ENCODE data around the gene ACP2.

Gene ACP2

GRCh38 chr11:47220401-47220821 lies 28.2 kb downstream of the ACP2 start:
- Histone ChIP-seq H3K9ac (ENCODE audit: low read length) (no peak overlapping the region), H3K27me3 (ENCODE audit: low read depth, low read length) (no peaks in the 10 kb centered on the region), H3K4me2 (ENCODE audit: low read length) (no peak overlapping the region), H4K20me1 (ENCODE audit: insufficient read depth, low read length) (peaks cover 5% of the 10 kb centered on the region; the same call in 1 of the 2 replicates), H3K4me3 (ENCODE audit: low read length) (no peak overlapping the region), H2AFZ (ENCODE audit: low read depth, low read length) (no peak overlapping the region), H3K4me1 (ENCODE audit: low read length) (peaks cover 24% of the 10 kb centered on the region), H3K27ac (ENCODE audit: low read length) (no peak overlapping the region), H3K9me3 (ENCODE audit: insufficient read depth, low read length) (no peaks in the 10 kb centered on the region), H3K36me3 (replicated peaks; ENCODE audit: low read depth, low read length) (peaks cover 42% of the 10 kb centered on the region), H3K79me2 (ENCODE audit: low read length) (peaks cover 20% of the 10 kb centered on the region)
- TF ChIP-seq EZH2phosphoT487 (IDR thresholded peaks at IDR 0.05; ENCODE audit: low read depth) (no peak), CTCF (IDR thresholded peaks at IDR 0.05; ENCODE audit: low read depth, low read length) (no peak)

- H3K36me3 ChIP-seq (replicated peaks; ENCODE audit: low read depth, low read length) = peaks cover 33% of the 10 kb centered on the region
- H4K20me1 ChIP-seq (ENCODE audit: insufficient read depth, low read length) = peaks cover 5% of the 10 kb centered on the region; the same call in 1 of the 2 replicates
- peak overlapping the region; percentile 90 for H3K27ac ChIP-seq (ENCODE audit: low read length)
- H2AFZ ChIP-seq (ENCODE audit: low read depth, low read length) = no peak overlapping the region
- H3K4me2 ChIP-seq (ENCODE audit: low read length) = peak overlapping the region; percentile 84
- H3K79me2 ChIP-seq (ENCODE audit: low read length) = peaks cover 22% of the 10 kb centered on the region
- no peaks in the 10 kb centered on the region for H3K27me3 ChIP-seq (ENCODE audit: low read depth, low read length)
- H3K9me3 ChIP-seq (ENCODE audit: insufficient read depth, low read length) = no peaks in the 10 kb centered on the region
- H3K4me1 ChIP-seq (ENCODE audit: low read length) = peaks cover 22% of the 10 kb centered on the region
- H3K4me3 ChIP-seq (ENCODE audit: low read length) = peak overlapping the region; percentile 92
- TF ChIP-seq CTCF (IDR thresholded peaks at IDR 0.05; ENCODE audit: low read depth, low read length) (peak; percentile 21), EZH2phosphoT487 (IDR thresholded peaks at IDR 0.05; ENCODE audit: low read depth) (no peak)
- peak overlapping the region; percentile 95 for H3K9ac ChIP-seq (ENCODE audit: low read length)
Measured at GRCh38 chr11:47216121-47216798, 32.4 kb downstream of the ACP2 start.

- H3K4me3 ChIP-seq (ENCODE audit: low read length) = peak overlapping the region; percentile 92
- H2AFZ ChIP-seq (ENCODE audit: low read depth, low read length) = peak overlapping the region; percentile 74; the same call in 1 of the 2 replicates
- H3K4me1 ChIP-seq (ENCODE audit: low read length) = peaks cover 22% of the 10 kb centered on the region
- H4K20me1 ChIP-seq (ENCODE audit: insufficient read depth, low read length) = peaks cover 5% of the 10 kb centered on the region; the same call in 1 of the 2 replicates
- H3K27me3 ChIP-seq (ENCODE audit: low read depth, low read length) = no peaks in the 10 kb centered on the region
- H3K9ac ChIP-seq (ENCODE audit: low read length) = peak overlapping the region; percentile 95
- H3K36me3 ChIP-seq (replicated peaks; ENCODE audit: low read depth, low read length) = peaks cover 30% of the 10 kb centered on the region
- H3K4me2 ChIP-seq (ENCODE audit: low read length) = peak overlapping the region; percentile 84
- peak overlapping the region; percentile 90 for H3K27ac ChIP-seq (ENCODE audit: low read length)
- TF ChIP-seq EZH2phosphoT487 (IDR thresholded peaks at IDR 0.05; ENCODE audit: low read depth) = no peak
- TF ChIP-seq CTCF (IDR thresholded peaks at IDR 0.05; ENCODE audit: low read depth, low read length) = no peak
- H3K9me3 ChIP-seq (ENCODE audit: insufficient read depth, low read length) = no peaks in the 10 kb centered on the region
- peaks cover 22% of the 10 kb centered on the region for H3K79me2 ChIP-seq (ENCODE audit: low read length)
Measured at GRCh38 chr11:47215366-47215910, 33.2 kb downstream of the ACP2 start.

- peak overlapping the region; percentile 90 for H3K27ac ChIP-seq (ENCODE audit: low read length)
- H3K4me1 ChIP-seq (ENCODE audit: low read length) = peaks cover 22% of the 10 kb centered on the region
- H2AFZ ChIP-seq (ENCODE audit: low read depth, low read length) = peak overlapping the region; percentile 78
- H4K20me1 ChIP-seq (ENCODE audit: insufficient read depth, low read length) = peaks cover 5% of the 10 kb centered on the region; the same call in 1 of the 2 replicates
- H3K4me2 ChIP-seq (ENCODE audit: low read length) = peak overlapping the region; percentile 50
- no peaks in the 10 kb centered on the region for H3K27me3 ChIP-seq (ENCODE audit: low read depth, low read length)
- H3K9me3 ChIP-seq (ENCODE audit: insufficient read depth, low read length) = no peaks in the 10 kb centered on the region
- peaks cover 22% of the 10 kb centered on the region for H3K79me2 ChIP-seq (ENCODE audit: low read length)
- H3K36me3 ChIP-seq (replicated peaks; ENCODE audit: low read depth, low read length) = peaks cover 20% of the 10 kb centered on the region
- H3K4me3 ChIP-seq (ENCODE audit: low read length) = peak overlapping the region; percentile 92
- no peak for TF ChIP-seq EZH2phosphoT487 (IDR thresholded peaks at IDR 0.05; ENCODE audit: low read depth)
- no peak for TF ChIP-seq CTCF (IDR thresholded peaks at IDR 0.05; ENCODE audit: low read depth, low read length)
- peak overlapping the region; percentile 79 for H3K9ac ChIP-seq (ENCODE audit: low read length)
Measured at GRCh38 chr11:47213950-47214565, 34.6 kb downstream of the ACP2 start.

Measured in OCI-LY3 (cell line).